Thymus (tissue), 11 donors: Measurements from ENCODE around the gene CHEK2. TPM values are rescaled to one million over a fixed set of nuclear protein-coding genes. Genes with fewer than 3 reads are reported as not detected.
"Not testable (repeated sequence)": the region's sequence is repeated elsewhere in the genome, so short reads cannot be mapped to it uniquely, and the experiment has no call there.

ENCODE experiments used
- DNase-seq, 9 donors: peaks; one replicate each; pipeline ENCODE4 v3.0.0-alpha.2; 2013; ENCODE audit warnings: low spot score in 9 of 9, low read depth in 6 of 9, missing footprints in 1 of 9
- H3K27ac ChIP-seq, 2 donors: one replicate each; pipeline ENCODE4 v1.5.1; 2013; ENCODE audit warnings: control low read depth in 1 of 2, low read depth in 1 of 2, low read length in 1 of 2, mild to moderate bottlenecking in 1 of 2, moderate library complexity in 1 of 2
- H3K27me3 ChIP-seq, 2 donors: one replicate each; pipeline ENCODE4 v1.5.1; 2013; ENCODE audit warnings: low read length in 1 of 2; ENCODE audit not compliant: control insufficient read depth in 2 of 2, insufficient read depth in 1 of 2
- H3K36me3 ChIP-seq, 2 donors: one replicate each; pipeline ENCODE4 v1.5.1; 2013; ENCODE audit warnings: low read length in 1 of 2, mild to moderate bottlenecking in 1 of 2, moderate library complexity in 1 of 2; ENCODE audit not compliant: control insufficient read depth in 2 of 2, insufficient read depth in 2 of 2
- H3K4me1 ChIP-seq, 2 donors: one replicate each; pipeline ENCODE4 v1.5.1; 2013; ENCODE audit warnings: low read length in 2 of 2; ENCODE audit not compliant: control insufficient read depth in 2 of 2, insufficient read depth in 2 of 2
- H3K4me3 ChIP-seq, 2 donors: one replicate each; pipeline ENCODE4 v1.5.1; 2013; ENCODE audit warnings: low read length in 2 of 2, control low read depth in 1 of 2, mild to moderate bottlenecking in 1 of 2
- H3K9me3 ChIP-seq, 2 donors: one replicate each; pipeline ENCODE4 v1.5.1; 2013; ENCODE audit warnings: low read length in 1 of 2, mild to moderate bottlenecking in 1 of 2; ENCODE audit not compliant: control insufficient read depth in 2 of 2, insufficient read depth in 1 of 2
- WGBS: extraction: QIAGEN DNeasy Blood & Tissue Kit; methylation state at CpG from one replicate; pipeline ENCODE4 v1.1.7; 2013; 5-methylcytosine and 5-hydroxymethylcytosine counted together
- polyA plus RNA-seq: library from polyadenylated mRNA; stranded (reverse); fragments of 200-250 nt; gene quantifications from one replicate; pipeline ENCODE4 v1.2.3, GENCODE V29; 2013
- total RNA-seq: library from RNA; stranded (reverse); fragments of 120-200 nt; gene quantifications from one replicate; pipeline ENCODE4 v1.2.4, GENCODE V29; 2013
- donor health status: healthy.

CHEK2 gene
- total and polyA plus RNA-seq, 2 donors: 17.0 to 30.8 TPM

GRCh38 chr22:28711341-28711740 is 30.3 kb downstream of the CHEK2 start:
- Histone ChIP-seq H3K27ac (no peak overlapping the region), H3K27me3 (no peaks in the 10 kb centered on the region), H3K4me3 (no peak overlapping the region), H3K9me3 (no peaks in the 10 kb centered on the region), H3K4me1 (no peaks in the 10 kb centered on the region), H3K36me3 (peaks cover 5 to 6% of the 10 kb centered on the region in 2 donors)
- no peak for DNase-seq
- WGBS: 95% methylated on average over 2 of the region's 2 CpGs

- no peak overlapping the region for H3K4me3 ChIP-seq
- no peaks in the 10 kb centered on the region for H3K9me3 ChIP-seq
- peak overlapping the region in 1 of 2 donors; percentile 39 for H3K27ac ChIP-seq
- H3K4me1 ChIP-seq: no peaks in the 10 kb centered on the region
- H3K36me3 ChIP-seq: peaks cover 5 to 6% of the 10 kb centered on the region in 2 donors
- 93% methylated on average over 3 of the region's 3 CpGs for WGBS
- no peaks in the 10 kb centered on the region for H3K27me3 ChIP-seq
- no peak for DNase-seq
Observed at GRCh38 chr22:28710576-28711191, 30.9 kb downstream of the CHEK2 start.

- H3K4me3 ChIP-seq: no peak overlapping the region
- no peaks in the 10 kb centered on the region for H3K27me3 ChIP-seq
- H3K4me1 ChIP-seq: no peaks in the 10 kb centered on the region
- H3K9me3 ChIP-seq: no peaks in the 10 kb centered on the region
- DNase-seq: no peak
- peak overlapping the region; percentile 17 to 31 for H3K27ac ChIP-seq
- H3K36me3 ChIP-seq: peaks cover 5 to 6% of the 10 kb centered on the region in 2 donors
Observed at GRCh38 chr22:28710107-28710506, 31.5 kb downstream of the CHEK2 start.

GRCh38 chr22:28706845-28707244 is 34.8 kb downstream of the CHEK2 start:
- no peak overlapping the region for H3K27ac ChIP-seq
- H3K27me3 ChIP-seq: no peaks in the 10 kb centered on the region
- peaks cover 5 to 9% of the 10 kb centered on the region in 2 donors for H3K36me3 ChIP-seq
- H3K4me1 ChIP-seq: no peaks in the 10 kb centered on the region
- H3K4me3 ChIP-seq: no peak overlapping the region
- H3K9me3 ChIP-seq: no peaks in the 10 kb centered on the region
- no peak for DNase-seq
- WGBS: 95% methylated on average over 6 of the region's 6 CpGs

GRCh38 chr22:28703436-28703835 is 38.2 kb downstream of the CHEK2 start:
- peaks cover 3 to 9% of the 10 kb centered on the region in 2 donors for H3K36me3 ChIP-seq
- H3K27ac ChIP-seq: no peak overlapping the region
- no peaks in the 10 kb centered on the region for H3K9me3 ChIP-seq
- H3K27me3 ChIP-seq: no peaks in the 10 kb centered on the region
- H3K4me3 ChIP-seq: no peak overlapping the region
- DNase-seq: no peak
- no peaks in the 10 kb centered on the region for H3K4me1 ChIP-seq

- Histone ChIP-seq H3K4me3 (no peak overlapping the region), H3K27me3 (no peaks in the 10 kb centered on the region), H3K9me3 (no peaks in the 10 kb centered on the region), H3K36me3 (peaks cover 3 to 10% of the 10 kb centered on the region in 2 donors), H3K4me1 (no peaks in the 10 kb centered on the region), H3K27ac (no peak overlapping the region)
- WGBS: 96% methylated on average over 2 of the region's 2 CpGs
- DNase-seq: no peak
Observed at GRCh38 chr22:28702891-28703290, 38.7 kb downstream of the CHEK2 start.

GRCh38 chr22:28693041-28693760 is 48.4 kb downstream of the CHEK2 start:
- H3K27me3 ChIP-seq, H3K27ac ChIP-seq, H3K9me3 ChIP-seq, H3K36me3 ChIP-seq, DNase-seq, H3K4me1 ChIP-seq, H3K4me3 ChIP-seq: not testable (repeated sequence)
- WGBS: over 99% methylated on average over 6 of the region's 6 CpGs

GRCh38 chr22:28689796-28690195 is 51.8 kb downstream of the CHEK2 start:
- 99% methylated on average over 2 of the region's 2 CpGs for WGBS
- not testable (repeated sequence) for DNase-seq, H3K27ac ChIP-seq, H3K27me3 ChIP-seq, H3K4me1 ChIP-seq, H3K36me3 ChIP-seq, H3K4me3 ChIP-seq, H3K9me3 ChIP-seq

GRCh38 chr22:28682966-28683365 is 58.7 kb downstream of the CHEK2 start:
- not testable (repeated sequence) for H3K4me1 ChIP-seq, H3K9me3 ChIP-seq, DNase-seq, H3K36me3 ChIP-seq, H3K27ac ChIP-seq, H3K4me3 ChIP-seq
- peaks cover 24 to 55% of the 10 kb centered on the region in 2 donors for H3K27me3 ChIP-seq
- WGBS: 95% methylated on average over 4 of the region's 4 CpGs
